ENCODE data around the gene SLC14A1.

GRCh38 chr18:45708831-45709230 is 15.2 kb upstream of the SLC14A1 start:
- TF ChIP-seq CTCF (conservative IDR thresholded peaks at IDR 0.05): no peak
- TF ChIP-seq EZH2 (IDR thresholded peaks at IDR 0.05; ENCODE audit: low read depth): no peak
